ENCODE results near the gene LPCAT1.

DNA sequence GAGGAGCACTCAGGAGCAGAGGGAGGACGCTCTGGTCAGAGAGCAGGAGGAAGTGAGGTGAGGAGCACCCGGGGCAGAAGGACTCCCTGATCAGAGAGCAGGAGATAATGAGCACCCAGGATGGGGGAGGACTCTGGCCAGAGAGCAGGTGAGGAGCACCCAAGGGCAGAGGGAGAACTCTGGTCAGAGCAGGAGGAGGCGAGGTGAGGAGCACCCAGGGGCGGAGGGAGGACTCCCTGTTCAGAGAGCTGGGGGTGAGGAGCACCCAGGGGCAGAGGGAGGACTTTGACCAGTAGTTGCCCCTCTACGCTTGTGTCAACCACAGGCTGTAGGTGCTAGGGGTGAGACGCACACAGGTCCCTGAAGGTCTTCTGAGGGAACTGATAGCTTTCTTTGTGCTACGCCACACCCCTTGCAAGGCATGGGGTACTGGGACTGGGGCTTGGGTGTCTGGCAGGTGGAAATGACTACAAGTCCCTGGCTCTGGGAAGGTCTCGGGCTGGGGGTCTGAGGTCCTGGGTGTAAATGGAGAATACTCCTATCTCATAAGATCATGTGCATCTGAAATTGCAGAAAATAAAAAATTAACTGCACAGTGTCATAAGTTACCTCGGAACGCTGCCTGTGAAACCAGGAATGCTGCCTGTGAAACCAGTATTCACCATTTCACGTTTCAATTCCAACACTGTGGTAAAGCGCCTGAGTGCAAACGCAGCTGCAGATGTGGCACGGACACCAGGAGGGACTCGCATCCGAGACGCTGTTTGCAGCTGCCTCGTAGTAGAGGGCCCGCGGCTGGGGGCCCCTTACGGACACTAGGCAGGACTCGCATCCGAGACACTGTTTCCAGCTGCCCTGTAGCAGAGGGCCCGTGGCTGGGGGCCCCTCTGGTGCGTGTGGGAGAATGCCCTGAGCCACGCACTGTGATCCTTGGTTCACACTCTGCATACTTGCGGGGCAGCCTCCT is 51.5 kb downstream of the LPCAT1 start:
- TF ChIP-seq, protein P1, sequence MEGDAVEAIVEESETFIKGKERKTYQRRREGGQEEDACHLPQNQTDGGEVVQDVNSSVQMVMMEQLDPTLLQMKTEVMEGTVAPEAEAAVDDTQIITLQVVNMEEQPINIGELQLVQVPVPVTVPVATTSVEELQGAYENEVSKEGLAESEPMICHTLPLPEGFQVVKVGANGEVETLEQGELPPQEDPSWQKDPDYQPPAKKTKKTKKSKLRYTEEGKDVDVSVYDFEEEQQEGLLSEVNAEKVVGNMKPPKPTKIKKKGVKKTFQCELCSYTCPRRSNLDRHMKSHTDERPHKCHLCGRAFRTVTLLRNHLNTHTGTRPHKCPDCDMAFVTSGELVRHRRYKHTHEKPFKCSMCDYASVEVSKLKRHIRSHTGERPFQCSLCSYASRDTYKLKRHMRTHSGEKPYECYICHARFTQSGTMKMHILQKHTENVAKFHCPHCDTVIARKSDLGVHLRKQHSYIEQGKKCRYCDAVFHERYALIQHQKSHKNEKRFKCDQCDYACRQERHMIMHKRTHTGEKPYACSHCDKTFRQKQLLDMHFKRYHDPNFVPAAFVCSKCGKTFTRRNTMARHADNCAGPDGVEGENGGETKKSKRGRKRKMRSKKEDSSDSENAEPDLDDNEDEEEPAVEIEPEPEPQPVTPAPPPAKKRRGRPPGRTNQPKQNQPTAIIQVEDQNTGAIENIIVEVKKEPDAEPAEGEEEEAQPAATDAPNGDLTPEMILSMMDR (IDR thresholded peaks at IDR 0.05) = no peak
- TF ChIP-seq POLR2A (IDR thresholded peaks at IDR 0.05) = no peak

Data from Peyer's patch (tissue), 4 donors.